Glutamatergic neuron (in vitro differentiated cells): Measurements from ENCODE around the gene FASTKD1. TPM values are rescaled to one million over a fixed set of nuclear protein-coding genes. Genes with fewer than 3 reads are reported as not detected.
"Not testable (repeated sequence)": the region's sequence is repeated elsewhere in the genome, so short reads cannot be mapped to it uniquely, and the experiment has no call there.

Experiments
- DNase-seq: peaks from one replicate; pipeline ENCODE4 v3.0.0; 2022
- H3K27ac Mint-ChIP-seq: one replicate; pipeline ENCODE4 v1.8.0; 2020; ENCODE audit warnings: mild to moderate bottlenecking, mixed read lengths, inconsistent platforms; ENCODE audit not compliant: unreplicated experiment
- H3K27me3 Mint-ChIP-seq: one replicate; pipeline ENCODE4 v1.8.0; 2020; ENCODE audit warnings: mild to moderate bottlenecking, moderate library complexity, mixed read lengths, inconsistent platforms; ENCODE audit not compliant: unreplicated experiment
- H3K36me3 Mint-ChIP-seq: one replicate; pipeline ENCODE4 v1.8.0; 2020; ENCODE audit warnings: mild to moderate bottlenecking, mixed read lengths, inconsistent platforms; ENCODE audit not compliant: unreplicated experiment
- H3K4me1 Mint-ChIP-seq: one replicate; pipeline ENCODE4 v1.8.0; 2020; ENCODE audit warnings: mild to moderate bottlenecking, low read depth, mixed read lengths, inconsistent platforms; ENCODE audit not compliant: unreplicated experiment
- H3K4me3 Mint-ChIP-seq: one replicate; pipeline ENCODE4 v1.8.0; 2020; ENCODE audit warnings: mild to moderate bottlenecking, mixed read lengths, inconsistent platforms; ENCODE audit not compliant: unreplicated experiment
- H3K9me3 Mint-ChIP-seq: one replicate; pipeline ENCODE4 v1.8.0; 2020; ENCODE audit warnings: mild to moderate bottlenecking, moderate library complexity, mixed read lengths, inconsistent platforms; ENCODE audit not compliant: unreplicated experiment
- CTCF ChIP-seq: fragments of 200-600 bp; sonication (generic); IDR thresholded peaks from one replicate; pipeline ENCODE4 v1.5.0; 2021; ENCODE audit not compliant: partially characterized antibody, unreplicated experiment
- total RNA-seq: library from RNA; stranded (reverse); fragmentation: NEBNext Ultra II Directional; extraction: Animal tissue kit (Norgen Biotek cat#: 25700); gene quantifications from one replicate; pipeline ENCODE4 v1.2.1, GENCODE V29; 2021; ENCODE audit not compliant: unreplicated experiment

The FASTKD1 gene
- total RNA-seq, 1 donor from 2014 or later: 38.1 TPM

GRCh38 chr2:169573974-169574299, 272 bp upstream of the FASTKD1 start:
- Mint-ChIP-seq H3K36me3 (no peaks in the 10 kb centered on the region), H3K4me3 (peak overlapping the region; percentile 98), H3K9me3 (peaks cover 7% of the 10 kb centered on the region), H3K4me1 (peaks cover 5% of the 10 kb centered on the region), H3K27ac (peak overlapping the region; percentile 92), H3K27me3 (peaks cover 4% of the 10 kb centered on the region)
- DNase-seq: no peak
- TF ChIP-seq CTCF: no peak

- no peak for DNase-seq
- H3K36me3 Mint-ChIP-seq: no peaks in the 10 kb centered on the region
- peaks cover 4% of the 10 kb centered on the region for H3K27me3 Mint-ChIP-seq
- TF ChIP-seq CTCF: no peak
- H3K4me1 Mint-ChIP-seq: peaks cover 5% of the 10 kb centered on the region
- H3K27ac Mint-ChIP-seq: peak overlapping the region; percentile 92
- H3K4me3 Mint-ChIP-seq: peak overlapping the region; percentile 98
- peaks cover 7% of the 10 kb centered on the region for H3K9me3 Mint-ChIP-seq
Measured at GRCh38 chr2:169572821-169573159, 875 bp downstream of the FASTKD1 start.

GRCh38 chr2:169572189-169572588, 1.5 kb downstream of the FASTKD1 start:
- Mint-ChIP-seq H3K4me3 (no peak overlapping the region), H3K27ac (no peak overlapping the region), H3K9me3 (peaks cover 7% of the 10 kb centered on the region), H3K36me3 (no peaks in the 10 kb centered on the region), H3K27me3 (peaks cover 4% of the 10 kb centered on the region), H3K4me1 (peaks cover 5% of the 10 kb centered on the region)
- no peak for DNase-seq
- no peak for TF ChIP-seq CTCF

GRCh38 chr2:169571571-169571970, 2.1 kb downstream of the FASTKD1 start:
- Mint-ChIP-seq H3K4me3 (peak overlapping the region; percentile 15), H3K9me3 (peaks cover 6% of the 10 kb centered on the region)
- no peak for TF ChIP-seq CTCF

GRCh38 chr2:169570752-169571151, 2.9 kb downstream of the FASTKD1 start:
- DNase-seq, H3K9me3 Mint-ChIP-seq, H3K27me3 Mint-ChIP-seq, H3K27ac Mint-ChIP-seq, H3K4me3 Mint-ChIP-seq, H3K4me1 Mint-ChIP-seq, H3K36me3 Mint-ChIP-seq: not testable (repeated sequence)

More at GRCh38 chr2:169571571-169571970, 2.1 kb downstream of the FASTKD1 start:
- peaks cover 4% of the 10 kb centered on the region for H3K27me3 Mint-ChIP-seq
- no peak for DNase-seq
- no peaks in the 10 kb centered on the region for H3K36me3 Mint-ChIP-seq
- peaks cover 5% of the 10 kb centered on the region for H3K4me1 Mint-ChIP-seq
- H3K27ac Mint-ChIP-seq: no peak overlapping the region

GRCh38 chr2:169569948-169570347, 3.7 kb downstream of the FASTKD1 start:
- no peaks in the 10 kb centered on the region for H3K36me3 Mint-ChIP-seq
- H3K27ac Mint-ChIP-seq: no peak overlapping the region
- no peak for TF ChIP-seq CTCF
- H3K9me3 Mint-ChIP-seq: peaks cover 4% of the 10 kb centered on the region
- H3K4me3 Mint-ChIP-seq: peak overlapping the region; percentile 10
- H3K27me3 Mint-ChIP-seq: peaks cover 4% of the 10 kb centered on the region
- H3K4me1 Mint-ChIP-seq: peaks cover 5% of the 10 kb centered on the region
- DNase-seq: no peak
